Activated T-helper 2 cell treated with anti-CD3 and anti-CD28 coated beads, Interferon-gamma antibody, Interleukin-2, Interleukin-4, amounts not matched to agents 10 μg/mL and 5 μg/mL and 100 μg/mL, durations not matched to agents 14 hours and 24 hours and 36 hours (primary cell): Measurements from ENCODE around the gene CAMSAP1. TPM values are rescaled to one million over a fixed set of nuclear protein-coding genes. Genes with fewer than 3 reads are reported as not detected.

ENCODE experiments used
- DNase-seq: peaks from one replicate; pipeline ENCODE4 v3.0.0; 2021; ENCODE audit warnings: low spot score
- H3K27ac Mint-ChIP-seq: one replicate; pipeline ENCODE4 v1.8.0; 2021; ENCODE audit warnings: mixed read lengths
- H3K27me3 Mint-ChIP-seq: one replicate; pipeline ENCODE4 v1.8.0; 2021; ENCODE audit warnings: low read depth, mixed read lengths
- H3K36me3 Mint-ChIP-seq: one replicate; pipeline ENCODE4 v1.8.0; 2021; ENCODE audit warnings: low read depth, mixed read lengths
- H3K4me1 Mint-ChIP-seq: one replicate; pipeline ENCODE4 v1.8.0; 2021; ENCODE audit warnings: low read depth, mixed read lengths
- H3K4me3 Mint-ChIP-seq: one replicate; pipeline ENCODE4 v1.8.0; 2021; ENCODE audit warnings: low read depth, mild to moderate bottlenecking, moderate library complexity, mixed read lengths
- H3K9me3 Mint-ChIP-seq: one replicate; pipeline ENCODE4 v1.8.0; 2021; ENCODE audit warnings: mixed read lengths
- intact Hi-C: fragments of 100-400 bp; cut with micrococcal nuclease; formaldehyde crosslinking; loops from one replicate; pipeline ENCODE4 v1.15.1; 2023
- total RNA-seq: library from RNA; stranded (reverse); gene quantifications from 2 replicates; pipeline ENCODE4 v1.2.3, GENCODE V29; 2022

The CAMSAP1 gene
- total RNA-seq, 1 donor from 2014 or later = 44.2 TPM

- intact Hi-C loops = no loop called here
- Mint-ChIP-seq H3K27ac (no peak overlapping the region), H3K27me3 (no peaks in the 10 kb centered on the region), H3K9me3 (no peaks in the 10 kb centered on the region), H3K4me1 (no peaks in the 10 kb centered on the region), H3K36me3 (no peaks in the 10 kb centered on the region), H3K4me3 (no peak overlapping the region)
- DNase-seq = no peak
Observed at GRCh38 chr9:135786146-135786690, 121.1 kb downstream of the CAMSAP1 start.

GRCh38 chr9:135785013-135785575, 122.3 kb downstream of the CAMSAP1 start:
- intact Hi-C loops = no loop called here
- DNase-seq = no peak
- no peak overlapping the region for H3K4me3 Mint-ChIP-seq
- H3K27me3 Mint-ChIP-seq = no peaks in the 10 kb centered on the region
- H3K27ac Mint-ChIP-seq = no peak overlapping the region
- no peaks in the 10 kb centered on the region for H3K9me3 Mint-ChIP-seq
- no peaks in the 10 kb centered on the region for H3K4me1 Mint-ChIP-seq
- no peaks in the 10 kb centered on the region for H3K36me3 Mint-ChIP-seq

- Mint-ChIP-seq H3K27ac (no peak overlapping the region), H3K9me3 (no peaks in the 10 kb centered on the region), H3K4me1 (no peaks in the 10 kb centered on the region), H3K36me3 (no peaks in the 10 kb centered on the region), H3K4me3 (no peak overlapping the region), H3K27me3 (no peaks in the 10 kb centered on the region)
- DNase-seq = no peak
- intact Hi-C loops = no loop called here
Observed at GRCh38 chr9:135783540-135784245, 123.7 kb downstream of the CAMSAP1 start.

- DNase-seq = no peak
- no peaks in the 10 kb centered on the region for H3K27me3 Mint-ChIP-seq
- no peak overlapping the region for H3K4me3 Mint-ChIP-seq
- intact Hi-C loops = no loop called here
- H3K9me3 Mint-ChIP-seq = no peaks in the 10 kb centered on the region
- H3K36me3 Mint-ChIP-seq = no peaks in the 10 kb centered on the region
- H3K4me1 Mint-ChIP-seq = no peaks in the 10 kb centered on the region
- H3K27ac Mint-ChIP-seq = no peak overlapping the region
Observed at GRCh38 chr9:135782946-135783345, 124.4 kb downstream of the CAMSAP1 start.

- Mint-ChIP-seq H3K4me1 (no peaks in the 10 kb centered on the region), H3K9me3 (no peaks in the 10 kb centered on the region)
- intact Hi-C loops = no loop called here
Observed at GRCh38 chr9:135780626-135781025, 126.7 kb downstream of the CAMSAP1 start.

GRCh38 chr9:135780086-135780485, 127.3 kb downstream of the CAMSAP1 start:
- Mint-ChIP-seq H3K4me1 (no peaks in the 10 kb centered on the region), H3K27ac (no peak overlapping the region), H3K27me3 (no peaks in the 10 kb centered on the region), H3K9me3 (no peaks in the 10 kb centered on the region), H3K36me3 (no peaks in the 10 kb centered on the region), H3K4me3 (no peak overlapping the region)
- intact Hi-C loops = no loop called here
- DNase-seq = no peak

More at GRCh38 chr9:135780626-135781025, 126.7 kb downstream of the CAMSAP1 start:
- Mint-ChIP-seq H3K4me3 (no peak overlapping the region), H3K27ac (no peak overlapping the region), H3K36me3 (no peaks in the 10 kb centered on the region), H3K27me3 (no peaks in the 10 kb centered on the region)
- no peak for DNase-seq

- no peaks in the 10 kb centered on the region for H3K36me3 Mint-ChIP-seq
- no peak for DNase-seq
- H3K4me1 Mint-ChIP-seq = no peaks in the 10 kb centered on the region
- H3K9me3 Mint-ChIP-seq = no peaks in the 10 kb centered on the region
- no peak overlapping the region for H3K4me3 Mint-ChIP-seq
- H3K27me3 Mint-ChIP-seq = no peaks in the 10 kb centered on the region
- H3K27ac Mint-ChIP-seq = no peak overlapping the region
- intact Hi-C loops = no loop called here
Observed at GRCh38 chr9:135779571-135779970, 127.8 kb downstream of the CAMSAP1 start.

- DNase-seq = no peak
- Mint-ChIP-seq H3K4me1 (no peaks in the 10 kb centered on the region), H3K36me3 (no peaks in the 10 kb centered on the region), H3K27me3 (no peaks in the 10 kb centered on the region), H3K27ac (no peak overlapping the region), H3K9me3 (no peaks in the 10 kb centered on the region), H3K4me3 (no peak overlapping the region)
- intact Hi-C loops = no loop called here
Observed at GRCh38 chr9:135778421-135778820, 128.9 kb downstream of the CAMSAP1 start.

GRCh38 chr9:135777623-135778177, 129.6 kb downstream of the CAMSAP1 start:
- Mint-ChIP-seq H3K27me3 (no peaks in the 10 kb centered on the region), H3K4me3 (no peak overlapping the region), H3K27ac (no peak overlapping the region), H3K9me3 (no peaks in the 10 kb centered on the region), H3K4me1 (no peaks in the 10 kb centered on the region), H3K36me3 (no peaks in the 10 kb centered on the region)
- DNase-seq = no peak
- intact Hi-C loops = no loop called here

- Mint-ChIP-seq H3K4me3 (no peak overlapping the region), H3K4me1 (no peaks in the 10 kb centered on the region), H3K9me3 (no peaks in the 10 kb centered on the region), H3K36me3 (no peaks in the 10 kb centered on the region), H3K27ac (no peak overlapping the region), H3K27me3 (no peaks in the 10 kb centered on the region)
- no peak for DNase-seq
- intact Hi-C loops = no loop called here
Observed at GRCh38 chr9:135776893-135777622, 130.3 kb downstream of the CAMSAP1 start.

GRCh38 chr9:135775911-135776310, 131.4 kb downstream of the CAMSAP1 start:
- no peaks in the 10 kb centered on the region for H3K27me3 Mint-ChIP-seq
- intact Hi-C loops = no loop called here
- no peak overlapping the region for H3K4me3 Mint-ChIP-seq
- no peak for DNase-seq
- H3K9me3 Mint-ChIP-seq = no peaks in the 10 kb centered on the region
- no peaks in the 10 kb centered on the region for H3K4me1 Mint-ChIP-seq
- H3K27ac Mint-ChIP-seq = no peak overlapping the region
- H3K36me3 Mint-ChIP-seq = no peaks in the 10 kb centered on the region

GRCh38 chr9:135774794-135775525, 132.4 kb downstream of the CAMSAP1 start:
- intact Hi-C loops = no loop called here
- Mint-ChIP-seq H3K9me3 (no peaks in the 10 kb centered on the region), H3K27ac (no peak overlapping the region), H3K4me1 (no peaks in the 10 kb centered on the region), H3K4me3 (no peak overlapping the region), H3K27me3 (no peaks in the 10 kb centered on the region), H3K36me3 (no peaks in the 10 kb centered on the region)
- no peak for DNase-seq
